Measurements from ENCODE around the gene MAPK8. TPM values are rescaled to one million over a fixed set of nuclear protein-coding genes. Genes with fewer than 3 reads are reported as not detected.

MAPK8 gene
- polyA plus RNA-seq, 1 experiment, result 31.2 TPM

GRCh38 chr10:48450233-48450740, 143.8 kb downstream of the MAPK8 start:
- peaks cover 22% of the 10 kb centered on the region for H3K36me3 ChIP-seq (ENCODE audit: control insufficient read depth, insufficient read depth, low read length)
- no peak for TF ChIP-seq CTCF (IDR thresholded peaks at IDR 0.05; ENCODE audit: insufficient read depth, low read depth, low read length)
- H3K4me3 ChIP-seq (ENCODE audit: low read depth, low read length), result no peak overlapping the region
- ChIA-PET POLR2A (no interaction called here), CTCF (interaction anchor here (1.6 to 2.3 kb wide), 2 partner anchors 12 to 206 kb away, joined by 6 to 7 read pairs; no protein-coding TSS in a partner anchor)
- no peaks in the 10 kb centered on the region for H3K27me3 ChIP-seq (ENCODE audit: control insufficient read depth, insufficient read depth, low read length)
- DNase-seq (ENCODE audit: low read depth), result no peak

DNA sequence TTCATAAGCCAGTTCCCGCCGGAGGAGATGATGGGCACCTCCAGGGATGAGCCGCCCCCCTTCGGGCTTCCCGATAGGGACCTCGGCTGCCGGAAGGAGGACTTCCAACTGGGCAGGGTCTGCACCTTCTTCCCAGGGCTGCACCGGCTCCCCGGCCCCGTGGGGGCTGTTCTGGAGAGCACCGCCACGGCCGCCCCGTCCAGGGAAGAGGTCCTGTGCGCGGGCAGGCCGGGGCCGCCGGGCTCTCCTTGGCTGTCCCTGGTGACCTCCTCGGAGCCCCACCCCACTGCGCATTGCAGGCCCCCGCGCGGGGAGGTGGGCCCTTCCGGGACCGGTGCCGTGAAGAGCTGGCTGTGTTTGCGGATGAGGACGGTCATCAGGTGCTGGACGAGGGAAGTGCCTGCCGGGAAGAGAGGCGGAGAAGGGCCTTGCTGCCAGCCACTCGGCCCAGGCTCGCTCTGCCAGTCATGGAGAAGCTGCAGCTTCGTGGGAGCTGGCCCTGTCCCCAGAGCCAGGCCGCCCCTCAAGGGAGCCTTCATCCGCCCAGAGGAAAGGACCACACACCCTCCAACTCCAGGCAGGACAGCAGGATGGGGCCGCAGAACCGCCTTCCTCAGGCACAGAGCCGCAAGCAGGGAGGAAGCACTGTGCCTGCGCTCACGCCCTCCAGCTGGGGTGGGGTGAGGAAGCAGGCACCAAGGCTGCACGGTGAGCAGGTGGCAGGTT, 144.4 kb downstream of the MAPK8 start:
- TF ChIP-seq CTCF (IDR thresholded peaks at IDR 0.05; ENCODE audit: insufficient read depth, low read depth, low read length), result no peak
- Histone ChIP-seq H3K4me3 (ENCODE audit: low read depth, low read length) (no peak overlapping the region), H3K27me3 (ENCODE audit: control insufficient read depth, insufficient read depth, low read length) (no peaks in the 10 kb centered on the region), H3K36me3 (ENCODE audit: control insufficient read depth, insufficient read depth, low read length) (peaks cover 22% of the 10 kb centered on the region)
- ChIA-PET POLR2A (no interaction called here), CTCF (interaction anchor here (2.3 kb wide), 1 partner anchor 205 kb away, joined by 7 read pairs; no protein-coding TSS in a partner anchor)
- DNase-seq (ENCODE audit: low read depth), result no peak

- ChIA-PET POLR2A (no interaction called here), CTCF (interaction anchor here (0.8 kb wide), 1 partner anchor 17 kb away, joined by 3 read pairs; no protein-coding TSS in a partner anchor)
- peaks cover 21% of the 10 kb centered on the region for H3K36me3 ChIP-seq (ENCODE audit: control insufficient read depth, insufficient read depth, low read length)
- TF ChIP-seq CTCF (IDR thresholded peaks at IDR 0.05; ENCODE audit: insufficient read depth, low read depth, low read length), result no peak
- DNase-seq (ENCODE audit: low read depth), result no peak
- H3K4me3 ChIP-seq (ENCODE audit: low read depth, low read length), result no peak overlapping the region
- no peaks in the 10 kb centered on the region for H3K27me3 ChIP-seq (ENCODE audit: control insufficient read depth, insufficient read depth, low read length)
Observed at GRCh38 chr10:48451969-48452878, 145.7 kb downstream of the MAPK8 start.

DNA sequence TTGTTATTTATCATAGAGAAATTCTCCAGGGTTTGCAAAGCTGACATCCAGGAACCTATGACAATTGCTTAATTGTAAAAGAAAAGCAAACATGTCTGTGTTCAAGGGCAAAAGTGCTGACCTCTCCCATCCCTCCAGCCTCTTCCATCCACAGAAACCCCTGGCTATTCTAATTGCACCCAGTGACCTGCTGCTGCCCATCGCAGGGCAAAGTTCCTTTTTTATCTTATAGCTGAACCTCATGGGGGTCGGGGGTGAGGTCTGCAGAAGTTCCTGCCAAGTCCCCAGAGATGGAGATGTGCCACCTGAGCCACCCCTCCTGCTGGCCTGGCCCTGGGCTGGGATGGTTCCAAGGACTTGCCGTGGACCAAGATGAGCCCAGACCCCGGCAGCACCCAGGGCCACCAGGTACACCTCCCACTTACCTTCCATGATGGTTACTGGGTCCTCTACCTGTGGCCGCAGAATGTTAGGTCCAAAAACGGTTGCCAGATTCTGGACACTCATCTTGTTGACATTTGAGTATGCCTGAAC, 146.5 kb downstream of the MAPK8 start:
- no peak for TF ChIP-seq CTCF (IDR thresholded peaks at IDR 0.05; ENCODE audit: insufficient read depth, low read depth, low read length)
- CTCF ChIA-PET, result interaction anchor here (0.8 kb wide), 1 partner anchor 17 kb away, joined by 3 read pairs; no protein-coding TSS in a partner anchor
- Histone ChIP-seq H3K36me3 (ENCODE audit: control insufficient read depth, insufficient read depth, low read length) (peaks cover 20% of the 10 kb centered on the region), H3K4me3 (ENCODE audit: low read depth, low read length) (no peak overlapping the region), H3K27me3 (ENCODE audit: control insufficient read depth, insufficient read depth, low read length) (no peaks in the 10 kb centered on the region)
- no peak for DNase-seq (ENCODE audit: low read depth)
- POLR2A ChIA-PET, result no interaction called here

All from BJ (cell line).